ENCODE measurements around the gene KLHL21.

Gene KLHL21

GRCh38 chr1:6572653-6573383 lies 29.9 kb downstream of the KLHL21 start:
- TF ChIP-seq CTCF (IDR thresholded peaks at IDR 0.05) = no peak

- TF ChIP-seq CTCF (IDR thresholded peaks at IDR 0.05) = no peak
Observed at GRCh38 chr1:6570987-6571386, 31.7 kb downstream of the KLHL21 start.

GRCh38 chr1:6570100-6570499 lies 32.6 kb downstream of the KLHL21 start:
- TF ChIP-seq CTCF (IDR thresholded peaks at IDR 0.05) = no peak

- no peak for TF ChIP-seq CTCF (IDR thresholded peaks at IDR 0.05)
Observed at GRCh38 chr1:6569033-6569432, 33.6 kb downstream of the KLHL21 start.

- no peak for TF ChIP-seq CTCF (IDR thresholded peaks at IDR 0.05)
Observed at GRCh38 chr1:6560267-6560666, 42.4 kb downstream of the KLHL21 start.

- no peak for TF ChIP-seq CTCF (IDR thresholded peaks at IDR 0.05)
Observed at GRCh38 chr1:6557597-6557996, 45.1 kb downstream of the KLHL21 start.

GRCh38 chr1:6554907-6555778 lies 47.5 kb downstream of the KLHL21 start, which contains the start of gene TAS1R1:
TAS1R1 (plus strand) TSS chr1:6555307; CDS start chr1:6555374, 67 bp downstream.
- TF ChIP-seq CTCF (IDR thresholded peaks at IDR 0.05) = no peak
